HS-5 (cell line): ENCODE measurements around the gene CARM1.
"Not testable (repeated sequence)": the region's sequence is repeated elsewhere in the genome, so short reads cannot be mapped to it uniquely, and the experiment has no call there.

Source experiments
- DNase-seq: peaks from one replicate; pipeline ENCODE4 v3.0.0-alpha.2; 2012; ENCODE audit warnings: low read depth

CARM1 gene

DNA sequence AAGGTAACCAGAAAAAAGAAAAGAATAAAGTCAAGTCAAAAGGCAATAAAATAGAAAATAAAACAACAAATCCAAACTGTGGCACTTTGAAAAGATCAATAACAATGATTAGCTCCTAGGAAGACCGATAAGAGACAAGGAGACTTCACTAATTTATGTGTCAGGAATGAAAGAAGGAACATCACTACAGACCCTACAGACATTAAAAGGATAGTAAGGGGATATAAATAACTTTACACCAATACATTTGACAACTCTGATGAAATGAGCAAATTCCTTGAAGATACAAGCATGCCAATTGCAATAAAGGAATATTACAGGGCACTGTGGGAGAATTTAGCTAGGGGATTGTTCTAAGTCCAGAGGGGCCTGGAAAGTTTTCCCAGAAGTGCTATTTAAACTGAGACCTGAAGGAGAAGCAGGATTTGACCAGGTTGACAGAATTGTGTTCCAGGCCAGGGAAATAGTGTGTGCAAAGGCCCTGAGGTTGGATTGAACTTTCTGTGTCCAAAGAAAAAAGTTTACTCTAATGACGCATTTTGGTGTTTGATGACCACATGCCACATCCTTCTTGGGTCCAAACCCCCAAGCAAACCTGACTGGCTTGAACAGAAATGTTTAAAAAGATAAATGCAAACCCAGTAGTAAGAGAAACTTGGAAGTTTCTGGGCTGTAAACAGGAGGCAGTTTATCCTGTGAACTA lies 24.7 kb upstream of the CARM1 start:
- DNase-seq: no peak

DNA sequence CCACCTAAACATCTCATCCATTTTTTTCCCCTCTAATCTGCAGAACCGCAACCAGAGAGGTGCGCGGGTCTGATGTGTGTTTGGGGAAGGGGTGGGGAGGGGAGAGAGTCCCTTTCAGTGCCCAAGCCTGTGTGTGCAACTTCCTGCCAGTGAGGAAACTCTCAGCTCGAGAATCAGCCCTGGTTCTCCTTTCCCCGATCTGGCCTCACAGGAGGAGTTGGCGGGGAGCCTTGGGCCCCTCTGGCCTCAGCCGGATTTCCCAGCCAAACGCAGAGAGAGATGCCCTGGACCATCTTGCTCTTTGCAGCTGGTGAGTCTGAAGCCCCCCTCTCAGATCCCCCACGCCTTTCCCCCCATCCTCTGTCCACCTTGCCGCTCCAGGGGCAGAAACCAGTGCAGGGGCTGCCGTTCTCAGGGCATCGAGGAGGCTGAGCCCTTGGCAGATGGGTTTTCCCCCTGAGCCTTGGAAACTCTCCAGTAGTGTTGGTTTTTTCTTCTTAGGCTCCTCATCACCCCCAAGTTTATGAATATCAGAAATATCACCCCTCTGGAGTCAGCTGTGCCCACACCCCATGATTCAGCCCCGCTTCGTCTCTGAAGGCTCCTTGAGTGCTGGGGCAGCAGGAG lies 23.0 kb upstream of the CARM1 start, which contains the start of gene C19orf38:
Gene C19orf38 (plus strand): TSS at position 186 of the 627 bp plus-strand sequence. CDS start 94 bp downstream, at position 280.
- no peak for DNase-seq

DNA sequence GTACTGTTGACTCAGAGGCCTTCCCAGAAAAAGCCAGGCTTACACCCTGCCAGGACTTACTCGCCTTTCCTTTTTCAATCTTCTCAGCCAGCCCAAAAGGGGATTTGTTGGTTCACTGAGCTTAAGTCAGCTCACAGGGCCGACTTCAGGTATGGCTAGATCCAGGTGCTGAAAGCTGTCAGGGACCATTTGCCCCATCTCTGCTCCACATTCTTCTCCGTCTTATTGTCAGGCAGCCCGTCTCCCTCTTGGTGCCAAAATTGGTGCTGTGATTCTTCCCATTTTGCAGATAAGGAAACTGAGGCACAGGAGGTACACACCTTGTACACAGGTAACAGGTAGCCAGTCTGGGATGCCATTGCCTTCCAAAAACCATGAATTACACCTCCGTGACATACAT lies 20.7 kb upstream of the CARM1 start:
- no peak for DNase-seq

DNA sequence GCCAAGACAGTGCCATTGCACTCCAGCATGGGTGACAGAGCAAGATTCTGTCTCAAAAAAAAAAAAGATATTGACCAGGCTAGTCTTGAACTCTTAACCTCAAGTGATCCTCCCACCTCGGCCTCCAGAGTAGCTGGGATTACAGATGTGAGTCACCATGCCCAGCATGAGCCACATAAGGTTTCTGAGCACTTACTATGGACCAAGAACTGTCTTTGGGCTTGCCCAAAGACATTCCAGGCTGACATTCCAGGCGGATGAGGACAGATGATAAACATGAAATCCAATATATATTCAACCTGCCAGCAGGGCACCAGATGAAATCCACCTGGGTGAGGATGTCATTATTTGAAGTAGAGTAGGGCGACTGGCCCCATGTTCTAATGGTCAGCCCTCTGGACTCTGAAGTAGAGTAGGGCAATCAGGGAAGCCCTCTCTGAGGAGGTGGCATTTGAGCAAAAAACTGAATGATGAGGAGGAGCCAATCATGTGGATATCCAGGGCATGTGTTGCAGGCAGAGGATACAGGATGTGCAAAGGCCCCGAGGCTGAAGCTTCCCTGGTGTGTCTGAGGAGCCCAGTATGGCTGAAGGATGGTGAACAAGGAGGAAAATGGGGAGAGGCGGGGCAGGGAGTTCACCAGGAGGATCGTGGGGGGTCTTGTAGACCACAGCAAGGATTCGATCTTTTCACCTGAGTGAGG lies 19.1 kb upstream of the CARM1 start:
- peak; percentile 65 for DNase-seq

DNA sequence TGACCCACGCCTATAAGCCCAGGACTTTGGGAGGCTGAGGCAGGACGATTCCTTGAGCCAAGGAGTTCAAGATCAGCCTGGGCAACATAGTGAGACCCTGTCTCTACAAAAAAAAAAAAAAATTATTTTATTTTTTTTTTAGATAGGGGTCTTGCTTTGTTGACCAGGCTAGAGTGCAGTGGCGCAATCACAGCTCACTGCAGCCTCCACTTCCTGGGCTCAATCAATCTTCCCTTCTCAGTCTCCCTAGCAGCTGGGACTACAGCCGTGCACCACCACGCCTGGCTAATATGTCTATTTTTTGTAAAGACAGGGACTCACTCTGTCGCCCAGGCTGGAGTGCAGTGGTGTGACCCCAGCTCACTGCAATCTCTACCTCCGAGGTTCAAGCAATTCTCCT lies 18.4 kb upstream of the CARM1 start:
- DNase-seq: no peak

DNA sequence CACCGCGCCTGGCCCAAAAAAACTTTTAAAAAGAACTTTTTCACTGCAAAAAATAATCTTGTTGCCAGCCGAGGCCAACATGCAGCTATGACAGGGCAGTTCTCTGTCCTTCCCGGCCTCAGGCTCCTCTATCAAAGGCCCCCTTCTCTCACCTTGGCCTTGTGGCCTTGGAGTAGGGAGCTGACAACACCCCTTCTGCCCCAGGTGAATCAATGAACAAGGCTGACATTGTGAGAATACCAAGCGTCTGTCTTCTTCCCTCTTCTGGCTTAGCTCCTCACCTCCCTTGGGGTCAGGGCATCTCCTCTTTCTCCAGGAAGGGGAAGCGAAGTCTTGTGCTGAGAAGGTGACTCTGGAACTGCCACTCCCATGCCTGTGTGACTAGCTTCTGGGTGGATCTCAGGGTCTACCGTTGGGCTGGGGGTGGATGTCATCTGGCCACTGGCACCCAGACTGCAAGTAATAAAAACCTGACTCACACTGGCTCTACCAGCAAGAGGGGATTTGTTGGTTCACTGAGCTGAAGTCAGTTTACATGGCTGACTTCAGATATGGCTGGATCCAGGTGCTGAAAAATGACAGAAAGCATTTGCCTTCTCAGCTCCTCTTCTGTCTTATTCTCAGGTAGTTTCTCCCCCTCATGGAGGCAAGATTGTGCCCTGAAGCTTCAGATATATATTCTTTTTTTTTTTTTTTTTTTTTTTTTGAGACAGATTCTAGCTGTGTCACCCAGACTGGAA lies 16.8 kb upstream of the CARM1 start:
- DNase-seq: no peak

DNA sequence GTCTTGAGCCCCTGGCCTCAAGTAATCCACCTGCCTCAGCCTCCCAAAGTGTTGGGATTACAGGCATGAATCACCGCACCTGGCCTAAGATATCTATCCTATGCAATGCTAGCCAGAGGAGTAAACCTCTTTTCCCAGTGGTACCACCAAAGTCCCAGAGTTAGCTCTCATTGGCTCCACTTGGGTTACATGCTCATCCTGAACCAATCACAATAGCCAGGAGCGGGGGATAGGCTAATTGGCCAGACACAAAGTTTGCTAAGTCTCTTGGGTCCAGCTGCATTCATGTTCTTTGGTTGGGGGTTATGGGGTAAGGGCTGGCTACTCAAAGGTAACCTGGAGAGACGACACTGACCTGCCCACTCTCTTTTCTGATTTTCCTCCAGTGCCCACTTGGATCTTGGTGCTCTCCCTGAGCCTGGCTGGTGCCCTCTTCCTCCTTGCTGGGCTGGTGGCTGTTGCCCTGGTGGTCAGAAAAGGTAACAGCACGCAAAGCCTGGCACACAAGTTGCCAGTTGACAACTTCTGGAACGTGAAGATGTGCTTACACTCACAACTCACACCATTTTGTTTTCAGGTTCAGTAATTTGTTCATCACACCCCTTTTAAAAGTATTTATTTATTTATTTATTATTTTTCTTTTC lies 15.4 kb upstream of the CARM1 start:
- no peak for DNase-seq

DNA sequence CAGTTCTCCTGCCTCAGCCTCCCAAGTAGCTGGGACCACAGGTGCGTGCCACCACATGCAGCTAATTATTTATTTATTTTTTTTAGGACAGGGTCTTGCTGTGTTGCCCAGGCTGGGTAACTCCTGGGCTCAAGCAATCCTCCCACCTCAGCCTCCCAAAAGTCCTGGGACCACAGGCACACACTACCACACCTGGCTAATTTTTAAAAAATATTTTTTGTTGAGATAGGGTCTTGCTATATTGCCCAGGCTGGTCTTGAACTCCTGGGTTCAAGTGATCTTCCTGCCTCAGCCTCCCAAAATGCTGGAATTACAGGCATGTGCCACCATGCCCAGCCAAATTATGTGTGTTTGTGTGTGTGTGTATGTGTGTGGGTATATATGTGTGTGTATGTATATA lies 14.5 kb upstream of the CARM1 start:
- DNase-seq: not testable (repeated sequence)

DNA sequence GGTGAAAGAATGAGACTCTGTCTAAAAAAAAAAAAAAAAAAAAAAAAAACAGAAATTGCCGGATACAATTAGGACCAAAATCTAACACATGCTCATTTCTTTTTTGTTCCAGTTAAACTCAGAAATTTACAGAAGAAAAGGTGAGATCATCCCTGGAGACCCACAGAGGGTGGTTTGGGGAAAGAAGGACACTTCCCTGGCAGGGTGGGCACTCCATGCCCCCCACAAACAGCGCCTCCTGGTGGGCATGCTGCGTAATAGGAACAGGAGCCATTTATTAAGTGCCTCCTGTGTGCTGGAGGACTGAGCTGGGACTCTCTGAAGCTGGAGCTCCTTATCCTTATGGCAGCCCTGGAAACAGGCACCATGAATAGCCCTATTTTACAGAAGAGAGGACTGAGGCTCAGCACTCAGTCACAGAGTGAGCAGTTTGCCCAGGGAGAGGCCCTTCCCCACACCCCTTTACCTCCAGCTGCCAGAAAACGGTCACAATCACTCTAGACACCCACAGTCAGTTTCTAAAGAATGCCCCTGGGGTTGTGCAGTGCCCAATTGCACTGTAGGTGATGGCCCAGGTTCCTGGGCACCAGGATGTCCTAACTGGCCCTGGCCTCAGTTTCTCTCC lies 13.0 kb upstream of the CARM1 start:
- DNase-seq: no peak

DNA sequence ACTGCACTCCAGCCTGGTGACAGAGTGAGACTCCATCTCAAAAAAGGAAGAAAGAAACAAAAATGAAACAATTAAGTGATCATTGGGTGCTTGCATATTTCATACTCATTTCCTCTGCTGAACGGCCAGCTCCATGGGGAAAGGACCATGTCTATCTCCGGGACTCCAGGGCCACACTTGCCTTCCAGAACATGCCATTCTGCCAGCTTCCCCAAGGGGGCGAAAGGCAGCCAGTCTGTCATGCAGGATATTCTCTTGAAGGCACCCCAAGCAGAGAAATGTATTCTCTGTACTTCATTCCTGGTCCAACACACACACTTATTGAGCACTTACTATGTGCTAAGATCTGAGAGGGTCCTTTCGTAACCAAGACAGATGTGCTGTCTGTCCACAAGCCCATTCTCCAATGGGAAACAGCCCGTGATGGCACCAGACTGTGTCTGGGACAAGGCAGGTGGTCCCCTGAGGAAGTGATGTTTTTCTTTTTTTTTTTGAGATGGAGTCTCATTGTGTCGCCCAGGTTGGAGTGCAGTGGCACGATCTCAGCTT lies 10.2 kb upstream of the CARM1 start:
- DNase-seq: no peak

DNA sequence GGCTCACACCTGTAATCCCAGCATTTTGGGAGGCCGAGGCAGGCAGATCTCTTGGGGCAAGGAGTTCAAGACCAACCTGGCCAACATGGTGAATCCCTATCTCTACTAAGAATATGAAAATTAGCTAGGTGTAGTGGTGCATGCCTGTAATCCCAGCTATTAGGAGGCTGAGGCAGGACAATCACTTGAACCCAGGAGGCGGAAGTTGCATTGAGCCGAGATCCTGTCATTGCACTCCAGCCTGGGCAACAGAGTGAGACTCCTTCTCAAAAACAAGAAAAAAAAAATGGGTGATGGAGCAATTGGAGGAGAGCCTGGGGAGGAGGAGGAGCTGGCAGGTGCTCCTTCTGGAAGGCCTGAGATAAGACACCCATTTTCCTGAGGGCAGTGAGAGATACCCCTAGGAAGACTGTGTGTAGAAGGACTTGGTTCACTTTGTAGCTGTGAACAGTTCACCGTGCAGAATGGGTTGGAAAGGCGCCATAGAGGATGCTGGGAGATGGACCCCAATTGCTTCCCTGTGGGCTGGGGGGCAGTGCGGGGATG lies 8.7 kb upstream of the CARM1 start:
- no peak for DNase-seq

DNA sequence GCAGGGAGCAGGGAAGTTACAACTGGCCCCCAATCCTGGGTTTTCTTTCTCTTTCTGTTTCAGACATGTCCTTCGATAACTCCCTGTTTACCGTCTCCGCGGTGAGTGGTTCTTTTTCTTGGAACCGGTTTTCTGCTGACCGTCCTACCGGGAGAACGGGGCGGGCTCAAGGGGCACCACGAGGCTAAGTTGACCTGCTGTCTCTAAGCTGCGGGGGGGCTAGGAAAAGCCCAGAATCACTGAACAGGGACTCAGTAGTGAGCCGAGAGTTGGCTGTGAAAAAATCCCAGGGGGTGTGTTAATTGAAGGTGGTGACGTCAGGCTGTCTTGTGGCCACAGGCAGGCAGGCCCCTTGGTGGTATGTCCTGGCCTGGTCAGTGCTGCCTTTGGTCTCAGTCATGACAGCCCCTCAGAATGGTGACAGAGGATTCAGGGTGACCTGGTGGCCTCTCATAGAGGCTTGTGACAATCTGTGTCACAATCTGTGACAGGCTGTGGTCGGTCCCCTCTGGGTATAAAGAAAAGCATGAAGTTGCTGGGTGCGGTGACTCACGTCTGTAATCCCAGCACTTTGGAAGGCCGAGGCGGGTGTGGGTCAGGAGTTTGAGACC lies 8.1 kb upstream of the CARM1 start:
- no peak for DNase-seq

DNA sequence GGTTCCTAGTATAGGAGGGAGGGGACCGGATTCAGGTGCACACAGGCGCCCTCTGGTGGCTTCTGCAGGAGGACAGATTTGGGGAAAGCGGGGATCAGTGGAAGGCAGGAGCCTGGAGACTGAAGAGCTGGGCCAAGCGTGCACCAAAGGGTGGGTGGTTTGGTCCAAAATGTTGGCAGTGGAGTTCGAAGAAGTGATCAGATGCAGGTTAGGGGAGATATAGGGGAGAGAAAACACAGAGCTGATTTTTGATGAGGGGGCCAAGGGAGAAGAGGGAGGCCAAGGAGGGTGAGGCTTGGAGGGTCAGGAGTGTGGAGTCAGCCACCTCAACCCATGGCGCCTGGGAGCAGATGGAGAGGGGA lies 6.8 kb upstream of the CARM1 start:
- DNase-seq: peak; percentile 43

DNA sequence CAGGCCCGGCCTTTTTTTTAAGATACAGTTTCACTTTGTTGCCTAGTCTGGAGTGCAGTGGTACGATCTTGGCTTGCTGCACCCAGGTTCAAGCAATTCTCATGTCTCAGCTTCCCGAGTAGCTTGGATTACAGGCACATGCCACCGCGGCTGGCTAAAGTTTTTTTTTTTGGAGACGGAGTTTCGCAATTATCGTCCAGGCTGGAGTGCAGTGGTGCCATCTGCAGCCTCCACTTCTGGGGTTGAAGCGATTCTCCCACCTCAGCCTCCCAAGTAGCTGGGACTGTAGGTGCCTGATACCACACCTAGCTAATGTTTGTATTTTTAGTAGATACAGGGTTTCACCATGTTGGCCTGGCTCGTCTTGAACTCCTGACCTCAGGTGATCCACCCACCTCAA lies 4.9 kb upstream of the CARM1 start:
- DNase-seq: no peak

DNA sequence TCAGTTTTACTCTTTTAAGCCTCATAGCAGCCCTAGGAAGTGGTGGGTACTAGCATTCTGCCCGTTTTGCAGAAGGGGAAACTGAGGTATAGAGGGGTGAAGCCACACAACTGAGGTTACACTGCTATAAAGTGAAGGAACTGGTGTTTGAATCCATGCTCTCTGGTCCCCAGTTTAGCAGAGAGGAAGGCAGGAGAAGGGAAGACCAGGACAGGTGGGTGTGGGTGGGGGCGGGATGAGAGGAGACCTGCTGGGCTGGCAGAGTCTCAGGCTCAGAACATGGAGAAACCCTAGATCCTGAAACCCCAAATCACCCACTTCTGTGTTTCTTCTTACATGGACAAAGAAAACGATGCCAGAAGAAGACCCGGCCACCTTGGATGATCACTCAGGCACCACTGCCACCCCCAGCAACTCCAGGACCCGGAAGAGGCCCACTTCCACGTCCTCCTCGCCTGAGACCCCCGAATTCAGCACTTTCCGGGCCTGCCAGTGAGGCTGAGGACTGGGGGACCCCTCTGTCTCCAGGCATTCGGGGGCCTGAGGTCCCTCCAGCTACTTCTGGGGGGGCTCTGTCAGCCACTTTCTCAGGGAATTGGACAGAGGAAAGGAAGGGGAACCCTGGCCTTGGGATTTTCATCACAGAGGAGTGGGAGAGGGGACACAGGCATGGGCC lies 2.3 kb upstream of the CARM1 start:
- DNase-seq: no peak

DNA sequence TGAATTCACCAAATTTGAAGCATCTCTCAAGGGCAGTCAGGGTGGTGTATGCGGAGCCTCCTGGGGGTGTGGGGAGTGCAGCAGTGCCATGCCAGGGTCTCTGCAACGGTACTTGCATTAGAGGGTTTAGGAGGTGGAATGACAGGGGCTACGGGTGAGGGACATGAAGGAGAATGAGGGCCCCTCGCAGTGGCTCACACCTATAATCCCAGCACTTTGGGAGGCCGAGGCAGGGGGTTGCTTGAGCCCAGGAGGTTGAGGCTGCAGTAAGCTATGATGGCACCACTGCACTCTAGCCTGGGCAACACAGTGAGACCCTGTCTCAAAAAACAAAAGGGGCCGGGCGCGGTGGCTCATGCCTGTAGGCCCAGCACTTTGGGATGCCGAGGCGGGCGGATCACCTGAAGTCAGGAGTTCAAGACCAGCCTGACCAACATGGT lies 1.5 kb upstream of the CARM1 start:
- not testable (repeated sequence) for DNase-seq

DNA sequence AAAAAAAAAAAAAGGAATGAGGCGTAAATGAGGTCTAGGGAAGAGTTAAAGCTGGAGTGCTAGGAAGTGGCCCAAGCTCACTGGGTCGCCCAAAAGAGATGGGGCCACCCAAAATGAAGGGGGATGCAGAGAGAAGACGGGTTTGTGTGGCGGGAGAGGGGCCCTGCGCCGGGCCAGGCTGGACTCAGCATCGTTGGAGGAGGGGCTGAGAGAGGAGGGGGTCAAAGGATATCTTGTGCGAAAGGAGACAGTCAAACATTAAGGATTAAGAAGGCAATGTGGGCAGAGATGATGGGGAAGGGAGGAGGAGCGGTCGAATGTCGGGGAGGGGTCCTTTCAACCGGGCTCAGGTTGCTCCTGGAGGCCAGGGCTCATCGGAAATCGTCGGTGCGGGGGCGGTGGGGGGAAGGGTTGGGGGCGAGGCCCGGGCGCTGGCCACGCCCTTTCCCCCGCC lies 825 bp upstream of the CARM1 start:
- no peak for DNase-seq

DNA sequence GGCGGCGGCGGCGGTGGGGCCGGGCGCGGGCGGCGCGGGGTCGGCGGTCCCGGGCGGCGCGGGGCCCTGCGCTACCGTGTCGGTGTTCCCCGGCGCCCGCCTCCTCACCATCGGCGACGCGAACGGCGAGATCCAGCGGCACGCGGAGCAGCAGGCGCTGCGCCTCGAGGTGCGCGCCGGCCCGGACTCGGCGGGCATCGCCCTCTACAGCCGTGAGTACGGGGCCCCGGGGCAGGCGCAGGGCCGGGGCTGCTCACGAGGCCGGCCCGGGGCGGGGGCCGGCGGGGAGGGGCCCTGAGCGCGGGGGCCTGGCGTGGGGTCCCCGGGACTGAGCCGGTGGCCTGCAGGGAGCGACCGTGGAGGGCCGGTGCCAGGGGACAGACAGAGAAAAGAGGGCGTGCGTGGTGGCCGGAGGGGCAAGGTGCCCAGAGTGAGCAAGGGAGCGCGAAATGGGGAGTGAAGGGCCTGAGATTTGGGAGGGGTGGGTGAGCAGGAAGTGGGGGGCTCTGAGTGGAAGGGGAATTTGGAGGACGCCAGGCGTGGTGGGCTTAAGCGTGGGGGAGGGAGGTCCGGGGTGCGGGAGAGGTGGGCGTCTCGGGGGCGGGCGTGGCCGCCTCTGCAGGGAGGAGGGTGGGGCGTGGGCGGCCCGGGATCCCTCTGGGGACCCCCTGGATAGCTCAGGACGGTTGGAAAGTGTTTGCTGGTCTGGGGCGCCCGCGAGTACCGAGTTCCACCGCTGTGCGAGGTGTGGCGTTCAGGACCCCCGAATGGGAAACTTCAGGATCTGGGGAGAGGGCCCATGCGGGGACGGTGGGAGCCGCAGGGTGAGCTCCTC lies 575 bp downstream of the CARM1 start:
- no peak for DNase-seq

DNA sequence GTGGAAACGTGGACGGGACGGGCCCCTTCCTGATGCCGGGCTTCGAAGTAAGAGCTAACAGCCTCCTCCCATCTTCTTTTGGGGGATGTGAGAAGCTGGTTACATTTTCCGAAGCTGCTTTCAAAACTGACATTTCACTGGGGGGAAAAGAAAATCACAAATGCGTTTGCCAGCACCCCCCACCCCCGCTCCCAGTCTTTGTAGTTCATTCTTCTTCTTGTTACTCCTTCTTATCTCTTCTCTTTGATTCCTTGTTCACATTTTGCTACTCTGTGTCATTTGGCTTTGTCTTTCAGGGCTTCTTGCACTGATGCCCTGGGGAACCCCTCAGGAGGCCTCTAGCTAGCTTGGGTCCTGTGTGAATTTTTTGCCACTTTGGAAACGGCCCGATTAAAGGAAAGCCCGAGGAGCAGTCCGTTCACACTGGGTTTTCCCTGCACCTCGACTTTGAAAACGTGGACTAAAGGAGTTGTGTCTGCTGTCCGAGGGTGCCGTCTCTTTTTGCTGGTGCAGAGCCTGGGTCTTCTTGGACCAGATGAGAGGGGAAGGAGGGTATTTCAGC lies 1.3 kb downstream of the CARM1 start:
- DNase-seq: no peak
